LHCN-M2 (cell line): ENCODE data around the gene BORCS8. TPM values are rescaled to one million over a fixed set of nuclear protein-coding genes. Genes with fewer than 3 reads are reported as not detected.

Experiments
- DNase-seq: peaks from one replicate; pipeline ENCODE4 v3.0.0-alpha.2; 2012; ENCODE audit warnings: low read depth
- total RNA-seq: library from RNA; depleted of rRNA; stranded (reverse); fragments of >200 nt; gene quantifications from 2 replicates; pipeline ENCODE4 v1.2.3, GENCODE V29; 2014

BORCS8 gene
- total RNA-seq, 1 experiment from 2014 or later, result 19.6 TPM

DNA sequence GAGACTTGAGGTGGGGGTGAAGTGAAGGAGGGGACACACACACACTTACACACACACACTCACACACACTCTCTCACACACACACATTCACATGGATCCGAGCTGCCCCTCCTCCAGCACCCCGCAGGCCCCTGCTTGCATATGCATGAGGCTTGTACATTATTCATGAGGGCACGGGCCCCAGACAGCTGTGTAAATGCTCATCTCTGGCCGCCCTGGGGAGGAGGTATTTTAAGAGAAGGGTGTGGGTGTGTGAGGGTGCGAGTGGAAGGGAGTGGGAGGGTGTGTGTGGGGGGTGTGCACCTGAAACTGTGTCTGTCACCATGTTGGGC is 22.2 kb upstream of the BORCS8 start:
- no peak for DNase-seq

DNA sequence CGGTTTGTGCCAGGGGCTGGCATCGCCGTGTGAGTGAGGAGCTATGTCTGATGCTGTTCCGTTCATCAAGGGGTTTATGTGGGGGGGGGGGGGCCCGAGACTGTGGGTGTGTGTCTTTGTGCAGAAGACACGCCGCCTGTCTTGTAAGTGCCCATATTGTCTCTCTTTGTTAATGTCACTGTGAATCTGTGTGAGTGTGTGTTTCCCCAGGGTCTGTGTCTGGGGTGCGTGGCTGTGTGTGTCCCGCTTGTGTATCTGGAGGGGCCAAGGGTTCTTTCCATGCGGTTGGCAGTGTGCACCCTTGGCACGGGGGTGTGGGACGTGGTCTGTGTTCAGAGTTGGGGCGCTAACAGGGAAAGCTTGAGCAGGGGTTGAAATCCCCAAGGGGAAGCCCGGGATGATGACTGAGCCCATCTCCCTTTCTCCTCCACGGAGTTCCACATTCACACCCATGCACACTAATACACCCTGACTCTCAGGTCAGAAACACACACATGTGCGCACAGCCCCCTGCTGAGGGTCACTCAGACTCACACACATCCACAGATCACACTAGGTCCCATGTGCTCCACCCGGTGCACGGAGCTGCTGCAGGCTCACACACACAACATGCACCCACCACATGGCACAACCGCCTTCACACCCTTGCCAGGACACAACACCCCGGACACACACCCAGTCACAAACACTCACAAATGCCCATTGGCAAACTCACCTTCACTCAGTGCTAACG is 21.6 kb upstream of the BORCS8 start:
- no peak for DNase-seq

DNA sequence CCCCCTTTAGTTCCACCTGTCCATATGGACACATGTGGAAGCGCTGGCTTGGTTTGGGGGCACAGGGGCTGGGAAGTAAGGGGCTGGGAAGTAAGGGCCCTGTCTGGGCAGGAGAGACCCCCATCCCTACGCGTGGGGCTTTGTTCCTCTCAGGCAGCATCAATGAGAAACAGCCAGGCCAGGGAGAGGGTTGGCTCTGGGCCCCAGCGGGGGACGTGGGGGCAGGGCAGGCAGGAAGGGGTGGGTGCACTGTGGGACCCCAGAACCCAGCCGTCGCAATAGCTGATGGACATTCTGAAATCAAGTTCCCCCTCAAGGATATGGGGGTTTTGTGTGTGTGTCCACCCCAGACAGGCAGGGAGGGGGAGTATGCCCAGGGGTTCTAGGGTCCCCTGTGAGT is 21.0 kb upstream of the BORCS8 start:
- no peak for DNase-seq

DNA sequence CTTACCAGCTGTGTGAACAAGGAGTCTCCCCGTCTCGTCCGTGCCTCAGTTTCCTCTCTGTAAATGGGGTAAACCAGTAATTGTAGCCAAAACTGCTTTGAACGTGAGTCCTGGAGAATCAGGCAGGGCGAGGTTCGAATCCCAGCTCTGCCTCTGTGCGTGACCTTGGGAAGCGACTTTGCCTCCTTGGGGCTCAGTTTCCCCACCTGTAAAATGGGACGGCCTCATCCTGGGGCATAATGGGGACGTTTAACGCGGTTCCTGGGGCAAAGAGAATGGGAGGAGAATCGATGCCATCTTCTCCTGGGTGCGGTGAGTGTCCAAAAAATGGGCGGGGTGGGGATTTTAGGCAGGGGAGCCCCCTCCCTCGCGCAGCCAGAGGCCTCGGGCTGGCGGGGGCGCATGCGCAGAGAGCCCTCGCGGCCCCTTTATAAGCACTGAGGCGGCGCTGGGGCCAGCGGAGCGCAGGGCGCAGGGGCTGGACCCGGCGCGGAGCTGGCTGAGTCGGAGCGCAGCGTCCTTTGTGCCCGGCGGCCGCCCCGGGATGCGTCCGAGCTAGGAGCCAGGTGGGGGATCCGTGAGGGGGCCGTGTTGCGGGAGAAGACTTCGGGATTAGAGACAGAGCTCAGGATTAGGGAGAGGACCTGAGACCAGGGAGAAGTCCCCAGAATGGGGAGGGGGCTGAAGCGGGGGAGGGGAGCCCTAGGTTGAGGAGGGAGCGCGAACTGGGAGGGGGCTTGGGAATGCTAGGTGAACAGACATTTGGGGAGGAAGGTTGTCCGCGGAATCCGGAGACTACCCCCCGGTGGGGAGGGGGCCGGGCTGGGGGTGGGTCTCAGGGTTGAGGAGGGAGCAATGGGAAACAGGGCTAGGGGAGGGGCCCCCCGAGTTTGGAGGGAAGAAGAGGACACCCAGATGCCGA is 19.8 kb upstream of the BORCS8 start, which contains the start of gene NCAN:
Gene NCAN (plus strand): TSS at position 460 of the 922 bp plus-strand sequence. CDS start 4,996 bp downstream, outside the sequence.
- DNase-seq, result no peak

DNA sequence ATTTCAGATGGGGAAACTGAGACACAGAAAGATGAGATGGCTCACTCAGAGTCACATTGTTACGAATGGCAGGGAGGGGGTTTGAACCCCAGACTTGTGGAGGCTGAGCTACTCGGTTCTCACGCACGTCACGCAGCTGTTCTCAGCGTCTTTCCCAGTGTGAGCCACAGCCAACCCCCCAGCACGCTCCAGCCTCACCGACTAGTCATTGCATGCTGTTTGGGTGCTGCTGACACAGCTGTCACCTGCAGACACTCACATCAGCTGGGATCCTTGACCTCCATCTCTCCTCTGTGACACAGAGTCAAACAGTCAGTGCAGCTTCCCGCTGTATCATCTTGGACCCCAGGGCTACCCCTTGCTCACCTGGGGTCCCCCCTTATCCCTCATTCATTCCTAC is 17.4 kb upstream of the BORCS8 start:
- DNase-seq, result peak; percentile 63

DNA sequence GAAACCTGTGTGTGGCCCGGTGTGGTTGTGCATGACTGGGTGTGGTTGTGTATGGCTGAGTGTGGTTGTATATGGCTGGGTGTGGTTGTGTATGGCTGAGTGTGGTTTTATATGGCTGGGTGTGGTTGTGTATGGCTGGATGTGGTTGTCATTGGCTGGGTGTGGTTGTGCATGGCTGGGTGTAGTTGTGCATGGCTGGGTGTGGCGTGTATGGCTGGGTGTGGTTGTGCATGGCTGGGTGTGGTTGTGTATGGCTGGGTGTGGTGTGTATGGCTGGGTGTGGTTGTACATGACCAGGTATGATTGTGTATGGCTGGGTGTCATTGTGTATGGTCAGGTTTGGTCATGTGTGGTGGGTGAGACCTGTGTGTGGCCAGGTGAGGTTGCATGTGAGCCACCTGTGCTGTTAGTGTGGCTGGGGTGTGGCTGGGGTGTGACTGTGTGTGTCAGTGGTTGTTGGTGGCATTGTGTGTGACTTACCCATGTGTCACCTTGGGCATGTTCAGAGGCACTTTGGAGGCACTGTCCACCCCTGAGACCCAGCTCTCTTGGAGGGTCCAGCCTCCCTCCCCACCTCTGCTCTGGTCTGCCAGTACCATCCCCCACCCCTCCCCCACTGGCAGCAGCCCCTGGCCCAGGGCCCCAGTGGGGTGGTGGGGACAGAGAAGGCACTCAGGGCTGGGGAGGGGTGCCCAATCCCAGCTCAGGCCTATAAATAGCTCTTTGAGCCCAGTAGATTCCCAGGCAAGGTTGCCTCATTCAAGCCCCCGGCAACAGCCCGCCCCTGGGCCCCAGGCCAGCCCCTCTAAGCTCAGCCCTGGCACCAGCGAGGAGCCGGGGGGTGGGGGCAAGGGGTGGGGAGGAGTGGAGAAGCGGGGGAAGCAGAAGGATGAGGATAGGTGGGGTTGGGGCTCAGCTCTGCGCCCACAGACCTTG is 16.0 kb upstream of the BORCS8 start:
- DNase-seq, result no peak

DNA sequence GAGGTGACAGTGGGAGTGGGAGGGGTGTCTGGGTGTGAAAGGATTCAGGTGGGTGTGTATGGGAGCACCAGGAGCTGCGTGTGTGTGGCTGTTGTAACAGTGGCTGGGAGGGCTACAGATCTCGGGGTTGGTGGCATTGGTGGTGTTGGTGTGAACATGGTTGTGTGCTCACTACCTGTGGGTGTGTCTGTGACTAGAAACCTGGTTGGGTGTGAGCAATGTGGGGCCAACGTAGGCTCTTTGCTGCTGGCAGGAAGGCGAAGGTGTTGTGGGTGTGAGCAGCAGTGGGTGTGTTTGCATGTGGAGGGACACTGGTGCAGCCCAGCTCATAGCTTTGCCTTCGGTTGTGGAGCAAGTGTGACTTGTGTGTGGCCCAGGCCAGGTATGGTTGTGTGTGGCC is 15.0 kb upstream of the BORCS8 start:
- no peak for DNase-seq

DNA sequence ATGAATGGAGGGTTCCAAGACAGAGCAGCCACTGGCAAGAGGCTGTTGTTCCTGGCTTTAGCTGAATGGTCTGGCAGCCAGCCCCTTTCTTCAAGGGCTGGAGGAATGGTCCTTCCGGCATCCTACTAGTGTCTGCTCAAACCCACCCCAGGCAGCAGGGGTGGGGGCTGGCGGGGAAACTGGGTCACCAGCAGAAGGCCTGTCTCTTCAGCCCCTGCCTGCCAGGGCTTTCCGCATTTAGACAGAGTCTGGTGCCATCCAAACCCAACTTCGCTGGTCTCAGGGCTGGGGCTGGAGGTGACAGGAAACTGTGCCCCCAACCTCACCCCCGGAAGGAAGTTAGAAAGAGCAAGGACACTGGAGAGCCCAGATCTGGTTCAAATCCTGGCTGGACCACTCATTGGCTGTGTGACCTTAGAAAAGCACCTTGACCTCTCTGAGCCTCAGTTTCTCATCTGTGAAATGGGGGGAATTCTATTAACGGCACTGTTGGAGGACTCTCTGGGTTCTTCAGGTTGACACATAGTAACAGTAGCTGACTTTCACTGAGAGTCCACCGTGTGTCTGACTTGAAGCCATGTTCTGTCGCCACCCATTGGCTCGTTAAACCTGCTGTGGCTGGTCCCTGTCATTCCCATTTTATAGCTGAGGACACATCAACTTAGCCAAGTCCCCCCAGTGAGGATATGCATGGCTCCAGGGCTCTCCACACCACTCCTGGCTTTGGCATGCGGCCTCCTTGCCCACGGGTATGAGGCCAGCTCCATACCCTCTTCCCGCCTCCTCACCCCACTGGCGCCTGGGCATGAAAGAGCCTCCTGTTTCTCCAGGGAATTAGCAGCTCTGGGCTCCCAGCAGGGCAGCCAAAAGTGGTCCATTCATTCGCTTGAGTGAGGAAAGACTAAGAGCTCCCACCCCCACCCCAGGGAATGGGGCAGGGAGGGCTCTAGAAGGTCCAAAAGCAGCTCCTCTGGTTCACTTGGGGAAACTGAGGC is 13.8 kb upstream of the BORCS8 start:
- no peak for DNase-seq

DNA sequence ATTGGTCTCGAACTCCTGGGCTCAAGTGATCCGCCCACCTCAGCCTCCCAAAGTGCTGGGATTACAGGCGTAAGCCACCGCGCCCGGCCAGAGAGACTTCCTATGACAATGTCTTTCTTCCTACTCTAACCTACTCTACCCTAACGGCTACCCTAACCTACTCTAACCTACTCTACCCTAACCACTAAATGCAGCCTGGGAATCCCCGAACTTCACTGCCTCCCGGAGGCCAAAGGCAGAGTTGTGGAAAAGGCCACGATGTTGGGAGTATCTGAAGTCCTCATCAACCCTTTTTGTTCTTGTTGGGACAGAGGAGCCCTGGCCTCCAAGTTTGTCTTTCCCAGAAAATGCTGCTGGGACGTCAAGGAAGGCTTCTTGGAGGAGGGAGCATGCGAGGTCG is 12.2 kb upstream of the BORCS8 start:
- no peak for DNase-seq

DNA sequence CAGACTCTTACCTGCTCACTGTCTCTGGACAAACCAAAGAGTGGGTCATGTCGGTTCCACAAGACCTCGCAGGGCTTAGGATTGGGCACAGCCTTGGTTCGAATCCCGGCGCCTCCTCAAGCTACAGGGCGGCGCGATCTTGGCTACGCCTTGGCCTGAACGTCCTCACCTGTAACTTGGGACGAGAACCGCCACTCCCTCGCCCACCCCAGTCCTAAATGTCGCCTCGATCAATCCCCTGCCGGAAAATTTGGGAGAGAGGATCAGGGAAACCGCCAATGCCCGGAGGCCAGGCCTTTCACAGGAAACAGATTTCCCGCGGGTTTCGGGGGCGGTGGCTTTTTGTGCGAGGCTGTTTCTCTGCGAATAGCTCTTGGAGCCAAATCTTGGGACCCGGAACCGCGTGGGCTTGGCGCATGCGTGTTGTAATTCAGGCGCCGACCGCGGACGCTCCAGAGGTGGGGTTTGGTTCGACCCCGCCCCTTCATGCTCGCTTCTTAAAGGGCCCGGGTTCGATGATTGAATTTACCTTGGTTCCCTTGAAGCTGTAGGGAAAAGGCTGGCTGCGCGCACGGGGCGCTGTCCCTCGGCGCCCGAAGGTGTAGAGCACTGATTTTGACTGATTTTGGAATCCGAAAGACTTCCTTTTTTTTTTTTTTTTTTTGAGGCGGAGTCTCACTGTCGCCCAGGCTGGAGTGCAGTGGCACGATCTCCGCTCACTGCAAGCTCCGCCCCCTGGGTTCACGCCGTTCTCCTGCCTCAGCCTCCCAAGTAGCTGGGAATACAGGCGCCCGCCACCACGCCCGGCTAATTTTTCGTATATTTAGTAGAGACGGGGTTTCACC is 11.3 kb upstream of the BORCS8 start, which contains the start of gene NR2C2AP:
Gene NR2C2AP (minus strand): TSS at position 403 of the 845 bp plus-strand sequence. CDS start 354 bp downstream, at position 49.
- peak; percentile 85 for DNase-seq

DNA sequence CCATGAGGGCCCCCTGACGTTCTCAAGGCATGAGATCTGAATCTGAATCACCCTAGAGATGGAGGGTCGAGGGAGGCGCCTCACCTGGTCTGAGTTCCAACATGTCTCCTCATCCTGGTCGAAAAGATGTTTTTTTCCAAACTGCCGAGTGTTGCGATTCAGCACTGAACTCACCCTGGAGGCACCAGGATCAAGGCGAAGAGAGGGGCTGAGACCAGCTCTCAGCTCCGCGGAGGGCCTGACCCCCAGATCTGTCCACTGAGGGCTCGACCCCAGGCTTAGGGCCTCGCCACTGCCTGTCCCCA is 10.7 kb upstream of the BORCS8 start:
- DNase-seq, result no peak

DNA sequence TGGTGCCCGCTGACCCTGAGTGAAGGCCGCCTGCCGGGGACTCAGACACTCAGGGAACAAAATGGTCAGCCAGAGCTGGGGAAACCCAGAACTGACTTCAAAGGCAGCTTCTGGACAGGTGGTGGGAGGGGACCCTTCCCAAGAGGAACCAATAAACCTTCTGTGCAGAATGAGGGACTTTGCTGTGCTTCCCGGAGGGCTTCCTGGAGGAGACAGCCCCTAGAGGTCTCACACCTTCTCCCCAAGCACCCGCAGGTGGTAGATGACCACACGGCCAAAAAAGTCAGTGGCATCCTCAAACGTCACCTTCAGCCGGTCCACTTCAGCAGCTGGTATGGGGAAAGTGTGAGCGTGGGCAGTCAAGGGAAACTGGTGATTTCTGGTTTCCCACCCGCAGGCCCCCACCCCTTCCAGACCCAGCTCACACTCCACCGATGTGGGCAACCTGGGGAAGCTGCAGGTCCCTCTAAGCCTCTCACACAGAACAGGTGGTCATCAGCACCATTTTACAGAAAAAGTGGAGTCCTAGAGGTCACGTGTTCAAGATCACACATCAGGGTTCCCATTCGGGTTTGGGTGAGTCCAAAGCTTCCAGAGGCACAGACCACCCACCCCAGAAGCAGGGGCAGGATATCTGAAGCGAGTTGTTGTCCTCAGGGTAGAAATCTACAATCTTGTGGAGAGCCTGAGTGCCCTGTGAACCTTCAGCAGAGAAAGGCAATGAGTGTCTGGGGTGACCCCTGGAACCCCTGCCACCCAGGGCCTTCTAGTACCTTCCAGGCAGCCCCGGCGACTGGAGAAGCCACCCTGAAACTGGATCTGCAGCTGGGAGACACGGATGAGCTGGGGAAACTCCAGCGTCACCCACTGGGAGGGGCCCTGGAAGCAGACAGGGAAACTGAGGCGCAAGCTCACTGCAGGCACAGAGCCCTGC is 10.0 kb upstream of the BORCS8 start:
- DNase-seq, result no peak

DNA sequence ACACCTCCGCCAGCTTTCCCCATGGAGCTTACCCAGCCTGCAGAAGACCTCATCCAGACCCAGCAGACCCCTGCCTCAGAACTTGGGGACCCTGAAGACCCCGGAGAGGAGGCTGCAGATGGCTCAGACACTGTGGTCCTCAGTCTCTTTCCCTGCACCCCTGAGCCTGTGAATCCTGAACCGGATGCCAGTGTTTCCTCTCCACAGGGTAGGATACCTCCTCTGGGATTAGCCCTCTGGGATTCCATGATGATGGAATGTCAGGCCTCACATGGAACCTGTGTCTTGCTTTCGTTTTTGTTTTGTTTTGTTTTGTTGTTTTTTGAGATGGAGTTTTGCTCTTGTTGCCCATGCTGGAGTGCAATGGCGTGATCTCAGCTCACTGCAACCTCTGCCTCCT is 2.0 kb upstream of the BORCS8 start:
- no peak for DNase-seq

DNA sequence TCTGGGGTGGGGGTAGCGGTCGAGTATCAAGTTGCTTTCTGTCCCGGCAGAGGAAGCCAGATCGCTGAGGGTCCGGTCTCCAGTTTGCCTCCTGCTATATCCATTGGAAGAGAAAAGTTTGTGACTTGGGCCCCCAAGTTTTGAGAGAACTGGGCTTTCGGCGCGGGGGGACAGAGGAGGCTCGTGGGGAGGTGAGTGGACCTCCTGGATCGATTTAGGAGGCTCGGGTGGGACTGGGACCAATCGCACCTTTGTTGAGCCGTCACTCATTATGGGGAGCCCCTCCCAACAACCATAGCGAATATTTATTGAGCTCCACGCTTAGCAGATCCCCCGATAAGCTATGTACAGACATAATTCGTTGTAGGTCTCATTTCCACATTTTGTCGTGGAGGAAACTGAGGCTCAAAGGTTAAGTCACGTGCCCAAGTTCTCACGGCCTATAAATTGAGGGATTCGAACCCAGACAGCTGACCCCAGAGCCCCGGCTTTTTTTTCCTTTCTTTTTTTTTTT is 1.0 kb upstream of the BORCS8 start:
- DNase-seq, result no peak

DNA sequence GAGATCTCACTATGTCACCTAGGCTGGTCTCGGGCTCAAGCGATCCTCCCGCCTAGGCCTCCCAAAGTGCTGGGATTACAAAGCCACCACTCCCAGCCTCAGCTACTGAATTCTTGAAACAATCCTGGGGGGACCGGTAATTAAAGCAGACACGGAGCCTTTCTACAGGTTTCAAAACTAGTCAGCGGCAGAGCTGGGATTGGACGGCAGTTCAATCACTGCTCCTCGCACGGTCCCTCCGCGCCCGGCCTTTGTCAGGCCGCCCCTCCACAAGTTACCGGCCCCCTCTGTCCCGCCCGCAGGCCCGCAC is 229 bp downstream of the BORCS8 start:
- no peak for DNase-seq

DNA sequence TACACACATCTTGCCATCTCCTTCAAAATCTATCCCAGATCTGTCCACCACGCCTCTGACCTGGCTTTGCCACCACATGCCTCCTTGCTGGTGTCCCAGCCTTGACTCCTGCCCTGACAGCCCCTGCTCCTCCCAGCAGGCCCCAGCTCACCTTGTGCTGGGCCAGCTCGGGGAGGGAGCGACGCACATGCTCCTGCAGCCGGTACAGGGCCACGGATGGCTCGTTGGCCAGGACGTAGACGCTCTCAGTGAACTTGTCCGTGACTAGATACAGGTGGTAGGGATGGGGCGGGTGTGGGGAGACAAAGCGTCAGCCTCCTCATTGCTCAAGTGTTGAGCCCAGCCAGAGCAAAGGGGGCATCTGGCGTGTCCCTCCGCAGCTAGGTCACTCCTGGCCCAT is 5.2 kb downstream of the BORCS8 start:
- DNase-seq, result no peak

DNA sequence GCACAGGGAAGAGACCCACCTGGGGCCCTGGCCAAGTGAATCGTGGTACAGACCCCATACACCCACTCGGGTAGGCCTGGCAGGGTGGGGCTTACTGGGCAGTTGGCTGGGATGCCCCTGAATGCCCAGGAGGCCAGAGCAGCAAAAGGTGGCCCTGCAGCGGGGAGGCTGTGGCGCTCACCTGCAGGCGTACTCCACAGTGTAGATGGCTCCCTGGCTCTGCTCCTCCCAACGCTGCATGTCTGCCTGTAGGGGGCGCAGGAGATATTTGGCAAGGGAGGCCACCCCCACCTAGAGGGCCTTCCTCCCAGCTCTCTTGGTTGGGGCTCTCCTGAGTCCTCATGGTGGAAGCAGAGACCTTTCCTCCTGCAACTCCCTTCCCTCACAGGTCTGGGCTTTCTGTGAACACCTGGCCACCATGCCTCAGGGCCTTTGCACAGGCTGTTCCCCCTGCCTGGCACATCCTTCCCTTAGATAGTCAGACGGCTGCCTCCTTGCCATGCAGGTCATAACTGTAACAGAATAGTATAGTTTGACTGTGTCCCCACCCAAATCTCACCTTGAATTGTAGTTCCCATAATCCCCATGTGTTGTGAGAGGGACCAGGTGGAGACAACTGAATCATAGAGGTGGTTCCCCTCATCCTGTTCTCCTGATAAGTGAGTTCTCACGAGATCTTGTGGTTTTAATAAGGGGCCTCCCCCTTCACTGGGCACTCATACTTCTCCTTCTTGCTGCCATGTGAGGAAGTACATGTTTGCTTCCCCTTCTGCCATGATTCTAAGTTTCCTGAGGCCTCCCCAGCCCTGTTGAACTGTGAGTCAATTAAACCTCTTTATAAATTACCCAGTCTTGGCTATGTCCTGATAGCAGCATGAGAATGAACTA is 5.9 kb downstream of the BORCS8 start:
- peak; percentile 38 for DNase-seq
